ENCODE measurements around the gene ARRB1. TPM values are rescaled to one million over a fixed set of nuclear protein-coding genes. Genes with fewer than 3 reads are reported as not detected.

ARRB1 gene
- total and polyA plus RNA-seq, 9 of the 15 experiments (the other 6 are each of a cell fraction or from before 2014, with no cell fraction given): 6.6 to 45.4 (median 28.5) TPM

DNA sequence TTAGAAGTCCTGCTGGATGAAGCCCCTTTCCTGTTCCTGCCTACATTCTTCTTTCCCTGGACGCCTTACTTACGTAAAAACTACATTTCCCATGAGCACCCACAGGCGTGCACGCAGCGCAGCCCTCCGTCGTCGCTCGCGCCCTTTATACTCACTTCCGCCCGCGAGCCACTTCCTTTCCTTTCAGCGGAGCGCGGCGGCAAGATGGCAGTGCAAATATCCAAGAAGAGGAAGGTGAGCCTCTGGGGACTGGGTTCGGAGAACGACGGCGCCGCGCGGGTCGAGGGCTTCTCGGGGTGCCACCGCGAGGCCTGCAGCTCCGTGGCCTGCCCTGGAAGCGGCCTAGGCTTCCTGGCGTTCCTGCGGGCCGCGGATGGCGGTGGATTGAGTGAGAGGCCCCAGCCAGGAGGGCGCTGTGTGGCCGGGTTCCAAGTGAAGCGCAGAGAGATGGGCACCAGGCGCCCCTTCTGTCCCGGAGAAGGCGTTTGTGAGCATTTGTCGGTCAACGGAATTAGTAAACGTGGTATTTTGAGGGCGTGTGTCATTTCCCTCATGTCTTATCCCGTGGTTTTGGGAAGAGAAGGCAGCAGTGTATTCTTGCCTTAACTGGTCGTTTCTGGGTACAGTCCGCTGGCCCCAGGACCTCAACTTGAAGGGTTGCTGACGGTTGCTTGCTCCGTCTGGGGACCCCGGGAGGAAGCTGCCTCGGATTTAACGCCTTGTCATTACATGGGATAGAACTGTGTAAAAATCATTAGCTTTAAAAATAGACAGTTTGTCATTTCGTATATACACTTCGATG lies 48.1 kb upstream of the ARRB1 start, which contains the start of gene RPS3 (continued):
- TF ChIP-seq POLR2AphosphoS5 (IDR thresholded peaks at IDR 0.05; ENCODE audit: control insufficient read depth, insufficient read depth, low read depth, low read length) (peak; percentile 99), BRD9 (IDR thresholded peaks at IDR 0.05; ENCODE audit: low read depth, partially characterized antibody) (peak; percentile 99), BRF1 (IDR thresholded peaks at IDR 0.05; ENCODE audit: borderline replicate concordance, extremely low read depth, insufficient read length) (no peak), POU5F1 (IDR thresholded peaks at IDR 0.05; ENCODE audit: borderline replicate concordance, low read depth, low read length, partially characterized antibody) (peak; percentile 75), SMC3 (conservative IDR thresholded peaks at IDR 0.05; ENCODE audit: insufficient read depth, low read depth, low read length) (no peak), NRF1 (conservative IDR thresholded peaks at IDR 0.05 in 1 of 2, IDR thresholded peaks at IDR 0.05 in 1 of 2) (peak; percentile 71 to 78), CHD2 (IDR thresholded peaks at IDR 0.05; ENCODE audit: low read depth, low read length) (no peak), MAFG (tag; conservative IDR thresholded peaks at IDR 0.05) (no peak), BRCA1 (IDR thresholded peaks at IDR 0.05) (no peak), BRCA1 (CRISPR knock-in tag; IDR thresholded peaks at IDR 0.05) (no peak), GABPB2 (CRISPR knock-in tag; conservative IDR thresholded peaks at IDR 0.05) (no peak), RBBP5 (IDR thresholded peaks at IDR 0.05; ENCODE audit: borderline replicate concordance, insufficient read depth, low read length, poor library complexity, severe bottlenecking) (peak; percentile 100), ZEB2 (IDR thresholded peaks at IDR 0.05) (no peak), JUN (IDR thresholded peaks at IDR 0.05; ENCODE audit: borderline replicate concordance, low read depth, low read length) (peak; percentile 55; the same call in 1 of the 2 replicates), JUN (CRISPR knock-in tag; IDR thresholded peaks at IDR 0.05; ENCODE audit: borderline replicate concordance) (peak; percentile 74; the same call in 1 of the 2 replicates), FUS (optimal IDR thresholded peaks at IDR 0.05; ENCODE audit: low read depth, low read length) (no peak), ETS2 (tag; IDR thresholded peaks at IDR 0.05; ENCODE audit: borderline replicate concordance, poor library complexity, severe bottlenecking) (no peak), RFX7 (CRISPR knock-in tag; IDR thresholded peaks at IDR 0.05) (no peak), ETV6 (IDR thresholded peaks at IDR 0.05; ENCODE audit: borderline replicate concordance in 1 of 2, low read depth in 2 of 2, low read length in 1 of 2) (no peak), ETV6 (CRISPR knock-in tag; IDR thresholded peaks at IDR 0.05; ENCODE audit: borderline replicate concordance) (no peak), TCFL5 (CRISPR knock-in tag; conservative IDR thresholded peaks at IDR 0.05) (no peak), NR1H2 (CRISPR knock-in tag; IDR thresholded peaks at IDR 0.05) (peak; percentile 81; the same call in 1 of the 2 replicates)
- TF ChIP-seq, protein P1, sequence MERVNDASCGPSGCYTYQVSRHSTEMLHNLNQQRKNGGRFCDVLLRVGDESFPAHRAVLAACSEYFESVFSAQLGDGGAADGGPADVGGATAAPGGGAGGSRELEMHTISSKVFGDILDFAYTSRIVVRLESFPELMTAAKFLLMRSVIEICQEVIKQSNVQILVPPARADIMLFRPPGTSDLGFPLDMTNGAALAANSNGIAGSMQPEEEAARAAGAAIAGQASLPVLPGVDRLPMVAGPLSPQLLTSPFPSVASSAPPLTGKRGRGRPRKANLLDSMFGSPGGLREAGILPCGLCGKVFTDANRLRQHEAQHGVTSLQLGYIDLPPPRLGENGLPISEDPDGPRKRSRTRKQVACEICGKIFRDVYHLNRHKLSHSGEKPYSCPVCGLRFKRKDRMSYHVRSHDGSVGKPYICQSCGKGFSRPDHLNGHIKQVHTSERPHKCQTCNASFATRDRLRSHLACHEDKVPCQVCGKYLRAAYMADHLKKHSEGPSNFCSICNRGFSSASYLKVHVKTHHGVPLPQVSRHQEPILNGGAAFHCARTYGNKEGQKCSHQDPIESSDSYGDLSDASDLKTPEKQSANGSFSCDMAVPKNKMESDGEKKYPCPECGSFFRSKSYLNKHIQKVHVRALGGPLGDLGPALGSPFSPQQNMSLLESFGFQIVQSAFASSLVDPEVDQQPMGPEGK (CRISPR knock-in tag; IDR thresholded peaks at IDR 0.05; ENCODE audit: borderline replicate concordance): no peak
- TF ChIP-seq, protein P2, sequence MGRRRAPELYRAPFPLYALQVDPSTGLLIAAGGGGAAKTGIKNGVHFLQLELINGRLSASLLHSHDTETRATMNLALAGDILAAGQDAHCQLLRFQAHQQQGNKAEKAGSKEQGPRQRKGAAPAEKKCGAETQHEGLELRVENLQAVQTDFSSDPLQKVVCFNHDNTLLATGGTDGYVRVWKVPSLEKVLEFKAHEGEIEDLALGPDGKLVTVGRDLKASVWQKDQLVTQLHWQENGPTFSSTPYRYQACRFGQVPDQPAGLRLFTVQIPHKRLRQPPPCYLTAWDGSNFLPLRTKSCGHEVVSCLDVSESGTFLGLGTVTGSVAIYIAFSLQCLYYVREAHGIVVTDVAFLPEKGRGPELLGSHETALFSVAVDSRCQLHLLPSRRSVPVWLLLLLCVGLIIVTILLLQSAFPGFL (CRISPR knock-in tag; IDR thresholded peaks at IDR 0.05): peak; percentile 99
